K562 (cell line): ENCODE results near the gene MVD. TPM values are rescaled to one million over a fixed set of nuclear protein-coding genes. Genes with fewer than 3 reads are reported as not detected.

Experiments used
- CC2D1A ChIP-seq: fragments of 450-650 bp; IDR thresholded peaks from 2 replicates; pipeline ENCODE4 v1.6.1; 2017; ENCODE audit warnings: mild to moderate bottlenecking
- CEBPG ChIP-seq, 3 experiments: fragments of 200-800 bp in 1 of 3; sonication (Bioruptor generic) in 1 of 3; sonication (generic) in 1 of 3; formaldehyde crosslinking in 1 of 3; IDR thresholded peaks in 2 of 3; conservative IDR thresholded peaks in 1 of 3; 2 replicates each; pipeline versions ENCODE4 v1.6.1 to v1.8.0; 2016 to 2022; ENCODE audit warnings: missing compliant biosample characterization in 2 of 3, missing genetic modification characterization in 2 of 3, mild to moderate bottlenecking in 1 of 3, missing genetic modification reagents in 1 of 3
- GTF2E2 ChIP-seq: fragments of 200-800 bp; sonication (Bioruptor generic); IDR thresholded peaks from 2 replicates; pipeline ENCODE4 v1.6.1; 2016; ENCODE audit warnings: missing genetic modification characterization, missing compliant biosample characterization
- GTF2F1 ChIP-seq: IDR thresholded peaks from 2 replicates; pipeline ENCODE4 v1.6.1; 2011; ENCODE audit warnings: low read depth, low read length, improper control_type of control experiment
- HMGN3 ChIP-seq: IDR thresholded peaks from 2 replicates; pipeline ENCODE4 v1.6.1; 2011; ENCODE audit warnings: borderline replicate concordance, low read depth, mild to moderate bottlenecking, mixed read lengths, low read length; ENCODE audit not compliant: insufficient read length; ENCODE audit errors: extremely low read depth
- KHSRP ChIP-seq: fragments of 450-650 bp; IDR thresholded peaks from 2 replicates; pipeline ENCODE4 v1.6.1; 2017
- MEIS2 ChIP-seq: fragments of 450-650 bp; IDR thresholded peaks from 2 replicates; pipeline ENCODE4 v1.6.1; 2014; ENCODE audit warnings: mild to moderate bottlenecking; ENCODE audit not compliant: partially characterized antibody
- NFRKB ChIP-seq: fragments of 450-650 bp; IDR thresholded peaks from 2 replicates; pipeline ENCODE4 v1.6.1; 2016; ENCODE audit warnings: low read depth
- RBM15 ChIP-seq: fragments of 200-400 bp; formaldehyde crosslinking; IDR thresholded peaks from 2 replicates; pipeline ENCODE4 v1.6.1; 2018; ENCODE audit warnings: mild to moderate bottlenecking, low read length, moderate library complexity; ENCODE audit not compliant: insufficient read depth
- SMARCE1 ChIP-seq: fragments of 450-650 bp; IDR thresholded peaks from 2 replicates; pipeline ENCODE4 v1.7.1; 2016; ENCODE audit warnings: mild to moderate bottlenecking
- ZNF212 ChIP-seq: fragments of 450-650 bp; formaldehyde crosslinking; IDR thresholded peaks from 2 replicates; pipeline ENCODE4 v1.4.0; 2020; ENCODE audit warnings: mild to moderate bottlenecking
- ZNF232 ChIP-seq: sonication (generic); formaldehyde crosslinking; IDR thresholded peaks from 2 replicates; pipeline ENCODE4 v1.8.0; 2022; ENCODE audit warnings: mild to moderate bottlenecking, missing genetic modification reagents
- ZNF764 ChIP-seq: fragments of 250-450 bp; sonication (Bioruptor Pico); IDR thresholded peaks from 2 replicates; pipeline ENCODE4 v1.4.0; 2020; ENCODE audit warnings: low read depth, mild to moderate bottlenecking, moderate library complexity
- polyA plus RNA-seq, 8 experiments: library from polyadenylated mRNA; depleted of rRNA in 4 of 8; stranded (reverse) in 5 of 8; unstranded in 3 of 8; fragments of >200 nt; fragmentation: Nextera tagmentation in 2 of 8; fragmentation: Illumina TruSeq in 1 of 8; extraction: Ambion mirVana in 2 of 8; extraction: Trizol in 1 of 8; gene quantifications; 2 replicates each; pipeline versions ENCODE4 v1.2.1 to v1.2.3, GENCODE V29; 2011 to 2014; ENCODE audit warnings: inconsistent platforms in 1 of 8, missing spikeins in 1 of 8
- total RNA-seq, 7 experiments: library from RNA; depleted of rRNA in 6 of 7; stranded (reverse); fragments of >200 nt in 6 of 7; fragmentation: Illumina TruSeq in 2 of 7; extraction: Trizol in 2 of 7; gene quantifications; 2 replicates each; pipeline versions ENCODE4 v1.2.1 to v1.2.3, GENCODE V29; 2011 to 2021; ENCODE audit warnings: low replicate concordance in 1 of 7
- TF ChIP-seq, protein P1 (sequence below): fragments of 150-350 bp; IDR thresholded peaks from 2 replicates; pipeline ENCODE4 v1.6.1; 2014; ENCODE audit warnings: low read depth, mild to moderate bottlenecking, low read length, borderline replicate concordance
- TF ChIP-seq, protein P2 (sequence below): sonication (generic); formaldehyde crosslinking; IDR thresholded peaks from 2 replicates; pipeline ENCODE4 v1.8.0; 2022; ENCODE audit warnings: mild to moderate bottlenecking, missing genetic modification reagents
- TF ChIP-seq, protein P3 (sequence below): IDR thresholded peaks from 2 replicates; pipeline ENCODE4 v1.6.1; 2012; ENCODE audit warnings: low read depth, low read length, improper control_type of control experiment, borderline replicate concordance
- TF ChIP-seq, protein P4 (sequence below), 3 experiments: fragments of 200-800 bp in 1 of 3; sonication (Bioruptor generic) in 1 of 3; sonication (generic) in 1 of 3; formaldehyde crosslinking in 1 of 3; IDR thresholded peaks; 2 replicates each; pipeline versions ENCODE4 v1.6.1 to v1.8.0; 2016 to 2022; ENCODE audit warnings: mild to moderate bottlenecking in 2 of 3, missing compliant biosample characterization in 2 of 3, missing genetic modification characterization in 2 of 3, missing genetic modification reagents in 1 of 3

The MVD gene
- total and polyA plus RNA-seq, 9 of the 15 experiments (the other 6 are each of a cell fraction or from before 2014, with no cell fraction given) = 12.2 to 141 (median 45.3) TPM

DNA sequence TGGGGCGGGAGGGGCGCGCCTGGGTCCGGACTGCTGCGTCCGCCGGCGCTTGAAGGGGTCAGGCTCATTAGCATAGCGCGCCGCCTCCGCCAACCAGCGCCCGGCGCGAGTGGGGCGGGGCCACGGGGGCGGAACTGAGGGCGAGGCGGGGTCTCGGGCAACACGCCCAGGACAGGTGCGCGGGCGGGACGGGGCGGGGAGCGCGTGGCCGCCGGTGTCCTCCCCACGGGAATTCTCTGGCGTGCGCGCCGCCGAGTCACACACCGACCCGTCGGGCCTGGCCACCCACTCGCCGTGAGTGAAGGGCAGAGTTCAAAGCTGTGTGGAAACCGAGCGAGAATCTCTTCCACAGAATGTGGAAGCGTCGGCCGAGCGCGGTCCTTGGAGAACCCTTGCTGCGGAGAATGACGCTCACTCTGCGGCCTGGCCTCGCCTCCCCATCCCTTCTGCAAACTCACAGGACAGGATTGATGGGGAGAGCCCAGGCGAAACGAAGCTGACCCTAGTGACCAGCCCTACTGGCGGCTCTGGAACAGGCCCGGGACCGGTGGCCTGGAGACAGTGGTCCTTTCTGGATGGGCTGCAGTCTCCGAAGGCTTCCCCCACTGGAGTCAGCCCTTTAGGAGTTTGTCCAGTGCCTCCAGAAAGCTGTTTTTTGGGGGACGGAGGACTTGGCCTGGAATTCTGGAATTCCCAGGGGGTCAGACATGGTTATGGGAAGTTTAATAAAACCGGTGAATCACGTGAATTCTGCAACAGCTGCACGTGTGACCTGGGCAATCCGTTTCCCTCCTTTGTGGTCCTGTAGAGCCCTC, 23.8 kb upstream of the MVD start, which contains the start of gene SNAI3 (continued):
- TF ChIP-seq, protein P1, sequence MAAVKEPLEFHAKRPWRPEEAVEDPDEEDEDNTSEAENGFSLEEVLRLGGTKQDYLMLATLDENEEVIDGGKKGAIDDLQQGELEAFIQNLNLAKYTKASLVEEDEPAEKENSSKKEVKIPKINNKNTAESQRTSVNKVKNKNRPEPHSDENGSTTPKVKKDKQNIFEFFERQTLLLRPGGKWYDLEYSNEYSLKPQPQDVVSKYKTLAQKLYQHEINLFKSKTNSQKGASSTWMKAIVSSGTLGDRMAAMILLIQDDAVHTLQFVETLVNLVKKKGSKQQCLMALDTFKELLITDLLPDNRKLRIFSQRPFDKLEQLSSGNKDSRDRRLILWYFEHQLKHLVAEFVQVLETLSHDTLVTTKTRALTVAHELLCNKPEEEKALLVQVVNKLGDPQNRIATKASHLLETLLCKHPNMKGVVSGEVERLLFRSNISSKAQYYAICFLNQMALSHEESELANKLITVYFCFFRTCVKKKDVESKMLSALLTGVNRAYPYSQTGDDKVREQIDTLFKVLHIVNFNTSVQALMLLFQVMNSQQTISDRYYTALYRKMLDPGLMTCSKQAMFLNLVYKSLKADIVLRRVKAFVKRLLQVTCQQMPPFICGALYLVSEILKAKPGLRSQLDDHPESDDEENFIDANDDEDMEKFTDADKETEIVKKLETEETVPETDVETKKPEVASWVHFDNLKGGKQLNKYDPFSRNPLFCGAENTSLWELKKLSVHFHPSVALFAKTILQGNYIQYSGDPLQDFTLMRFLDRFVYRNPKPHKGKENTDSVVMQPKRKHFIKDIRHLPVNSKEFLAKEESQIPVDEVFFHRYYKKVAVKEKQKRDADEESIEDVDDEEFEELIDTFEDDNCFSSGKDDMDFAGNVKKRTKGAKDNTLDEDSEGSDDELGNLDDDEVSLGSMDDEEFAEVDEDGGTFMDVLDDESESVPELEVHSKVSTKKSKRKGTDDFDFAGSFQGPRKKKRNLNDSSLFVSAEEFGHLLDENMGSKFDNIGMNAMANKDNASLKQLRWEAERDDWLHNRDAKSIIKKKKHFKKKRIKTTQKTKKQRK = no peak
- TF ChIP-seq HMGN3 (peak; percentile 82), MEIS2 (peak; percentile 23), ZNF764 (no peak), CEBPG (CRISPR knock-in tag; IDR thresholded peaks at IDR 0.05) (no peak), CEBPG (tag; conservative IDR thresholded peaks at IDR 0.05 in 1 of 2, IDR thresholded peaks at IDR 0.05 in 1 of 2) (no peak), ZNF212 (CRISPR knock-in tag) (no peak), RBM15 (no peak), KHSRP (no peak), NFRKB (no peak), SMARCE1 (peak; percentile 8; the same call in 1 of the 2 replicates), CC2D1A (no peak), GTF2F1 (no peak; the same call in 1 of the 2 replicates), ZNF232 (CRISPR knock-in tag) (no peak), GTF2E2 (tag) (no peak)
- TF ChIP-seq, protein P2, sequence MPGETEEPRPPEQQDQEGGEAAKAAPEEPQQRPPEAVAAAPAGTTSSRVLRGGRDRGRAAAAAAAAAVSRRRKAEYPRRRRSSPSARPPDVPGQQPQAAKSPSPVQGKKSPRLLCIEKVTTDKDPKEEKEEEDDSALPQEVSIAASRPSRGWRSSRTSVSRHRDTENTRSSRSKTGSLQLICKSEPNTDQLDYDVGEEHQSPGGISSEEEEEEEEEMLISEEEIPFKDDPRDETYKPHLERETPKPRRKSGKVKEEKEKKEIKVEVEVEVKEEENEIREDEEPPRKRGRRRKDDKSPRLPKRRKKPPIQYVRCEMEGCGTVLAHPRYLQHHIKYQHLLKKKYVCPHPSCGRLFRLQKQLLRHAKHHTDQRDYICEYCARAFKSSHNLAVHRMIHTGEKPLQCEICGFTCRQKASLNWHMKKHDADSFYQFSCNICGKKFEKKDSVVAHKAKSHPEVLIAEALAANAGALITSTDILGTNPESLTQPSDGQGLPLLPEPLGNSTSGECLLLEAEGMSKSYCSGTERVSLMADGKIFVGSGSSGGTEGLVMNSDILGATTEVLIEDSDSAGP (CRISPR knock-in tag) = no peak
- TF ChIP-seq, protein P3, sequence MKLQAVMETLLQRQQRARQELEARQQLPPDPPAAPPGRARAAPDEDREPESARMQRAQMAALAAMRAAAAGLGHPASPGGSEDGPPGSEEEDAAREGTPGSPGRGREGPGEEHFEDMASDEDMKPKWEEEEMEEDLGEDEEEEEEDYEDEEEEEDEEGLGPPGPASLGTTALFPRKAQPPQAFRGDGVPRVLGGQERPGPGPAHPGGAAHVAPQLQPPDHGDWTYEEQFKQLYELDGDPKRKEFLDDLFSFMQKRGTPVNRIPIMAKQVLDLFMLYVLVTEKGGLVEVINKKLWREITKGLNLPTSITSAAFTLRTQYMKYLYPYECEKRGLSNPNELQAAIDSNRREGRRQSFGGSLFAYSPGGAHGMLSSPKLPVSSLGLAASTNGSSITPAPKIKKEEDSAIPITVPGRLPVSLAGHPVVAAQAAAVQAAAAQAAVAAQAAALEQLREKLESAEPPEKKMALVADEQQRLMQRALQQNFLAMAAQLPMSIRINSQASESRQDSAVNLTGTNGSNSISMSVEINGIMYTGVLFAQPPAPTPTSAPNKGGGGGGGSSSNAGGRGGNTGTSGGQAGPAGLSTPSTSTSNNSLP = no peak
- TF ChIP-seq, protein P4, sequence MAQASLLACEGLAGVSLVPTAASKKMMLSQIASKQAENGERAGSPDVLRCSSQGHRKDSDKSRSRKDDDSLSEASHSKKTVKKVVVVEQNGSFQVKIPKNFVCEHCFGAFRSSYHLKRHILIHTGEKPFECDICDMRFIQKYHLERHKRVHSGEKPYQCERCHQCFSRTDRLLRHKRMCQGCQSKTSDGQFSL (CRISPR knock-in tag; IDR thresholded peaks at IDR 0.05) = no peak
- TF ChIP-seq, protein P4 (tag; IDR thresholded peaks at IDR 0.05) = no peak
